ENCODE measurements around the gene OR1M1.

OR1M1 gene

DNA sequence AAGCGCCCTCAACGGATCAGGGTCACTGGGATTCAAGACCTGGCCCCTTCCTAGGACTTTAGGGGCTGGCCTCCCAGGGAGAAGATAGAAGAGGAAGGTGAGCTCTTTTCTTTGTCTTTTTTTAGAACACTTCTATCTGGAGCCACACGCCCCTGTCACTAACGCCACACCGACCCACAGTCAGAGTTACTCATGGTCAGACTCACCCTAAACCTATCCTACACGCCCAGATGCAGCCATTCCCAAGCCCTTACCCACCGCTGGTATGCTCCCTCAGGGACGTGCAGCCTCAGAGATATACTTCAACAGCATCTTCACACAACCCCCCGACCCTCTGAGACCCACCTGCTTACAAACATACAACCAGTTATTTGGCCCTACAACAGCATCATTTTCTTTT, 46.7 kb upstream of the OR1M1 start:
- Histone ChIP-seq H3K27ac (replicated peaks) (no peak overlapping the region), H3K4me3 (replicated peaks; ENCODE audit: insufficient read depth, low read length) (no peak overlapping the region), H3K27me3 (ENCODE audit: insufficient read depth, poor library complexity, severe bottlenecking) (no peaks in the 10 kb centered on the region)
- no peak for DNase-seq (ENCODE audit: low read depth in 1 of 2, low spot score in 1 of 2)
- TF ChIP-seq, protein P1, sequence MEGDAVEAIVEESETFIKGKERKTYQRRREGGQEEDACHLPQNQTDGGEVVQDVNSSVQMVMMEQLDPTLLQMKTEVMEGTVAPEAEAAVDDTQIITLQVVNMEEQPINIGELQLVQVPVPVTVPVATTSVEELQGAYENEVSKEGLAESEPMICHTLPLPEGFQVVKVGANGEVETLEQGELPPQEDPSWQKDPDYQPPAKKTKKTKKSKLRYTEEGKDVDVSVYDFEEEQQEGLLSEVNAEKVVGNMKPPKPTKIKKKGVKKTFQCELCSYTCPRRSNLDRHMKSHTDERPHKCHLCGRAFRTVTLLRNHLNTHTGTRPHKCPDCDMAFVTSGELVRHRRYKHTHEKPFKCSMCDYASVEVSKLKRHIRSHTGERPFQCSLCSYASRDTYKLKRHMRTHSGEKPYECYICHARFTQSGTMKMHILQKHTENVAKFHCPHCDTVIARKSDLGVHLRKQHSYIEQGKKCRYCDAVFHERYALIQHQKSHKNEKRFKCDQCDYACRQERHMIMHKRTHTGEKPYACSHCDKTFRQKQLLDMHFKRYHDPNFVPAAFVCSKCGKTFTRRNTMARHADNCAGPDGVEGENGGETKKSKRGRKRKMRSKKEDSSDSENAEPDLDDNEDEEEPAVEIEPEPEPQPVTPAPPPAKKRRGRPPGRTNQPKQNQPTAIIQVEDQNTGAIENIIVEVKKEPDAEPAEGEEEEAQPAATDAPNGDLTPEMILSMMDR (IDR thresholded peaks at IDR 0.05; ENCODE audit: insufficient read depth, low read length): no peak
- TF ChIP-seq GABPA (IDR thresholded peaks at IDR 0.05; ENCODE audit: low read depth) (no peak), POLR2AphosphoS5 (IDR thresholded peaks at IDR 0.05; ENCODE audit: low read depth) (no peak), SPI1 (IDR thresholded peaks at IDR 0.05; ENCODE audit: borderline replicate concordance, low read depth) (no peak)
- TF ChIP-seq, protein P2, sequence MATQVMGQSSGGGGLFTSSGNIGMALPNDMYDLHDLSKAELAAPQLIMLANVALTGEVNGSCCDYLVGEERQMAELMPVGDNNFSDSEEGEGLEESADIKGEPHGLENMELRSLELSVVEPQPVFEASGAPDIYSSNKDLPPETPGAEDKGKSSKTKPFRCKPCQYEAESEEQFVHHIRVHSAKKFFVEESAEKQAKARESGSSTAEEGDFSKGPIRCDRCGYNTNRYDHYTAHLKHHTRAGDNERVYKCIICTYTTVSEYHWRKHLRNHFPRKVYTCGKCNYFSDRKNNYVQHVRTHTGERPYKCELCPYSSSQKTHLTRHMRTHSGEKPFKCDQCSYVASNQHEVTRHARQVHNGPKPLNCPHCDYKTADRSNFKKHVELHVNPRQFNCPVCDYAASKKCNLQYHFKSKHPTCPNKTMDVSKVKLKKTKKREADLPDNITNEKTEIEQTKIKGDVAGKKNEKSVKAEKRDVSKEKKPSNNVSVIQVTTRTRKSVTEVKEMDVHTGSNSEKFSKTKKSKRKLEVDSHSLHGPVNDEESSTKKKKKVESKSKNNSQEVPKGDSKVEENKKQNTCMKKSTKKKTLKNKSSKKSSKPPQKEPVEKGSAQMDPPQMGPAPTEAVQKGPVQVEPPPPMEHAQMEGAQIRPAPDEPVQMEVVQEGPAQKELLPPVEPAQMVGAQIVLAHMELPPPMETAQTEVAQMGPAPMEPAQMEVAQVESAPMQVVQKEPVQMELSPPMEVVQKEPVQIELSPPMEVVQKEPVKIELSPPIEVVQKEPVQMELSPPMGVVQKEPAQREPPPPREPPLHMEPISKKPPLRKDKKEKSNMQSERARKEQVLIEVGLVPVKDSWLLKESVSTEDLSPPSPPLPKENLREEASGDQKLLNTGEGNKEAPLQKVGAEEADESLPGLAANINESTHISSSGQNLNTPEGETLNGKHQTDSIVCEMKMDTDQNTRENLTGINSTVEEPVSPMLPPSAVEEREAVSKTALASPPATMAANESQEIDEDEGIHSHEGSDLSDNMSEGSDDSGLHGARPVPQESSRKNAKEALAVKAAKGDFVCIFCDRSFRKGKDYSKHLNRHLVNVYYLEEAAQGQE (IDR thresholded peaks at IDR 0.05; ENCODE audit: insufficient replicate concordance, low read depth): no peak

DNA sequence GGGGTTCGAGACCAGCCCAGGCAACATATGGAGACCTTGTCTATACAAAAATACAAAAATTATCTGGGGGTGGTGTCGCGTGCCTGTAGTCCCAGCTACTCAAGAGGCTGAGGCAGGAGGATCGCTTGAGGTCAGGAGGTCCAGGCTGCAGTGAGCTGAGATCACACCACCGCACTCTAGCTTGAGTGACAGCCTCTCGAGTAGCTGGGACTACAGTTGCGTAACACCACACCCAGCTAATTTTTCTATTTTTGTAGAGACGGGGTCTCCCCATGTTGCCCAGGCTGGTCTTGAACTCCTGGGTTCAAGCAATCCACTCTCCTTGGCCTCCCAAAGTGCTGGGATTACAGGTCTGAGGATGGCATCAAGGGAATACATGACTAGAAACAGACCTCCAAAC, 45.8 kb upstream of the OR1M1 start:
- no peak for DNase-seq (ENCODE audit: low read depth in 1 of 2, low spot score in 1 of 2)
- Histone ChIP-seq H3K27ac (replicated peaks) (no peak overlapping the region), H3K4me3 (replicated peaks; ENCODE audit: insufficient read depth, low read length) (no peak overlapping the region), H3K27me3 (ENCODE audit: insufficient read depth, poor library complexity, severe bottlenecking) (no peaks in the 10 kb centered on the region)
- TF ChIP-seq, protein P2 (IDR thresholded peaks at IDR 0.05; ENCODE audit: insufficient replicate concordance, low read depth): no peak
- no peak for TF ChIP-seq POLR2AphosphoS5 (IDR thresholded peaks at IDR 0.05; ENCODE audit: low read depth)

DNA sequence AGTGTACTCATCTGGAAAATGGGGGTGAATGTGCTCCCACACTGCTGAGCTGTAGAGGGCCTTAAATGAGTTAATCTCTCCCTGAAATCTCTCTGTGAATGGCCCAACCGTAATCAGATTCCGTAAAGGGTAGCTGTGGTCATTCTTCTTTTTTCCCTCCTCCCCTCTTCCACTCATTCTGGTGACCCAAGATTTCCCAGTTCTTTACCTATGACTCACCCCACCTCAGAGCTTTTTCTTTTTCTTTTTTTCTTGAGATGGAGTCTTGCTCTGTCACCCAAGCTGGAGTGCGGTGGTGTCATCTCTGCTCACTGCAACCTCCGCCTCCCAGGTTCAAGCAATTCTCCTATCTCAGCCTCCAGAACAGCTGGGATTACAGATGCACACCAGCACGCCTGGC, 43.3 kb upstream of the OR1M1 start:
- no peak overlapping the region for H3K27ac ChIP-seq (replicated peaks)
- no peak for DNase-seq (ENCODE audit: low read depth in 1 of 2, low spot score in 1 of 2)
- H3K4me3 ChIP-seq (replicated peaks; ENCODE audit: insufficient read depth, low read length): no peak overlapping the region
- TF ChIP-seq GABPA (IDR thresholded peaks at IDR 0.05; ENCODE audit: low read depth): no peak
- TF ChIP-seq POLR2AphosphoS5 (IDR thresholded peaks at IDR 0.05; ENCODE audit: low read depth): no peak
- TF ChIP-seq, protein P2 (IDR thresholded peaks at IDR 0.05; ENCODE audit: insufficient replicate concordance, low read depth): no peak
- no peak for TF ChIP-seq SPI1 (IDR thresholded peaks at IDR 0.05; ENCODE audit: borderline replicate concordance, low read depth)
- TF ChIP-seq, protein P1 (IDR thresholded peaks at IDR 0.05; ENCODE audit: insufficient read depth, low read length): no peak
- no peaks in the 10 kb centered on the region for H3K27me3 ChIP-seq (ENCODE audit: insufficient read depth, poor library complexity, severe bottlenecking)

DNA sequence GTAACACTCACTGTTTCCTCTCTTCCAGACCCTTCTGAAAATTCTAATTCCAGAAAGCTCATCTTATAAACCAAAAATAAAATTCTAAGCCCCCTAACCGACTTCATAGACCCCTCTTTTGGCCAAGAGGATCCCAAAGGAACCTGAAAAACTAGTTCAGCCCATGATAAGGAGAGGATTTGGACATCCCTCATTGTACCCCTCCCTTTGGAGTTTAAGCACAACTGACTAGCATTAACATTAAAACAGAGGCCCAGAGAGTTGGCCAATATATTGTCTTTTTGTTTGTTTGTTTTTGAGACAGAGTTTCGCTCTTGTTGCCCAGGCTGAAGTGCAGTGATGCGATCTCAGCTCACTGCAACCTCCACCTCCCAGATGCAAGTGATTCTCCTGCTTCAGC, 42.4 kb upstream of the OR1M1 start:
- no peak overlapping the region for H3K27ac ChIP-seq (replicated peaks)
- H3K4me3 ChIP-seq (replicated peaks; ENCODE audit: insufficient read depth, low read length): no peak overlapping the region
- TF ChIP-seq, protein P2 (IDR thresholded peaks at IDR 0.05; ENCODE audit: insufficient replicate concordance, low read depth): no peak
- TF ChIP-seq SPI1 (IDR thresholded peaks at IDR 0.05; ENCODE audit: borderline replicate concordance, low read depth): no peak
- no peak for TF ChIP-seq POLR2AphosphoS5 (IDR thresholded peaks at IDR 0.05; ENCODE audit: low read depth)
- no peak for TF ChIP-seq GABPA (IDR thresholded peaks at IDR 0.05; ENCODE audit: low read depth)
- TF ChIP-seq, protein P1 (IDR thresholded peaks at IDR 0.05; ENCODE audit: insufficient read depth, low read length): no peak
- DNase-seq (ENCODE audit: low read depth in 1 of 2, low spot score in 1 of 2): no peak
- no peaks in the 10 kb centered on the region for H3K27me3 ChIP-seq (ENCODE audit: insufficient read depth, poor library complexity, severe bottlenecking)

All from HL-60 (cell line).